NCI-H1417 (cell line): ENCODE measurements around the gene ST8SIA1.

Source experiments
- DNase-seq, 3 experiments: peaks; one replicate each; lab custom pipeline; 2025; lab: John Stamatoyannopoulos, UW

ST8SIA1 gene

GRCh38 chr12:22283006-22283506, 51.5 kb downstream of the ST8SIA1 start:
- DNase-seq: no peak

- DNase-seq: no peak
These were observed 52.2 kb downstream of the ST8SIA1 start for GRCh38 chr12:22282283-22282682.

GRCh38 chr12:22276867-22277266, 57.6 kb downstream of the ST8SIA1 start:
- DNase-seq: no peak

GRCh38 chr12:22276313-22276712, 58.2 kb downstream of the ST8SIA1 start:
- no peak for DNase-seq

GRCh38 chr12:22275843-22276242, 58.7 kb downstream of the ST8SIA1 start:
- DNase-seq: no peak

- DNase-seq: no peak
These were observed 62.0 kb downstream of the ST8SIA1 start for GRCh38 chr12:22272335-22273151.

GRCh38 chr12:22271023-22271422, 63.5 kb downstream of the ST8SIA1 start:
- DNase-seq: no peak

GRCh38 chr12:22268973-22269372, 65.5 kb downstream of the ST8SIA1 start:
- no peak for DNase-seq

GRCh38 chr12:22268406-22268805, 66.1 kb downstream of the ST8SIA1 start:
- no peak for DNase-seq

- DNase-seq: no peak
These were observed 68.4 kb downstream of the ST8SIA1 start for GRCh38 chr12:22266101-22266500.

- DNase-seq: no peak
These were observed 70.1 kb downstream of the ST8SIA1 start for GRCh38 chr12:22264380-22264779.

GRCh38 chr12:22262309-22262708, 72.2 kb downstream of the ST8SIA1 start:
- peak; percentile 5 to 40 (median 8) for DNase-seq

GRCh38 chr12:22257100-22257499, 77.4 kb downstream of the ST8SIA1 start:
- no peak for DNase-seq

- no peak for DNase-seq
These were observed 77.9 kb downstream of the ST8SIA1 start for GRCh38 chr12:22256605-22257004.

- no peak for DNase-seq
These were observed 78.5 kb downstream of the ST8SIA1 start for GRCh38 chr12:22256041-22256441.

GRCh38 chr12:22255097-22255496, 79.4 kb downstream of the ST8SIA1 start:
- DNase-seq: peak in 2 of 3 experiments; percentile 28 to 66

- no peak for DNase-seq
These were observed 80.0 kb downstream of the ST8SIA1 start for GRCh38 chr12:22254478-22254877.

GRCh38 chr12:22252057-22252456, 82.5 kb downstream of the ST8SIA1 start:
- DNase-seq: no peak

- DNase-seq: no peak
These were observed 83.7 kb downstream of the ST8SIA1 start for GRCh38 chr12:22250762-22251161.

- DNase-seq: no peak
These were observed 85.9 kb downstream of the ST8SIA1 start for GRCh38 chr12:22248571-22249115.

GRCh38 chr12:22248121-22248520, 86.4 kb downstream of the ST8SIA1 start:
- DNase-seq: no peak

- no peak for DNase-seq
These were observed 88.2 kb downstream of the ST8SIA1 start for GRCh38 chr12:22246217-22246846.

GRCh38 chr12:22242726-22243125, 91.8 kb downstream of the ST8SIA1 start:
- no peak for DNase-seq
